ENCODE measurements around the gene NRP1.
"Not testable (repeated sequence)": the region's sequence is repeated elsewhere in the genome, so short reads cannot be mapped to it uniquely, and the experiment has no call there.

NRP1 gene

GRCh38 chr10:33154590-33154989 is 179.9 kb downstream of the NRP1 start:
- no peak for DNase-seq (ENCODE audit: extremely low read depth in 1 of 2, low read depth in 1 of 2)

- DNase-seq (ENCODE audit: extremely low read depth in 1 of 2, low read depth in 1 of 2) = no peak
Measured at GRCh38 chr10:33153968-33154327, 180.5 kb downstream of the NRP1 start.

- DNase-seq (ENCODE audit: extremely low read depth in 1 of 2, low read depth in 1 of 2) = no peak
Measured at GRCh38 chr10:33153251-33153967, 181.1 kb downstream of the NRP1 start.

DNA sequence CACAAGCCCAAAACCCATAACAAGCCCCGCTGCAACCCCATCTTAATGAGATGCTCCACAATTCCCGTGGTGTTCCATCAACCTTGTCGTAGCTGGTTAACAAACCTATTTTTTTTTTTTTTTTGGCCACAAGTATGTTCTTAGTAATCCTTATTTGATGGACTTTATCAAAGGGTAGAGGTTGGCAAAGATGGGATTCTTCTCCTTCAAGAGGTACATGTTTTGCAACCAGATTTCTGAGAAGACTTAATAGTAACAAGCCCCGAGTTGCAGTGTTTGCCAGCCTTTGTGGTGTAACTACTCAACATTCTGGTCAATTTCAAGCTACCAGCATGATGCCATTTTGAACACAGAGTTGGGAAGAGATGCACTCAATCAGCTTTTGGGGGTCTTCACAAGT is 181.7 kb downstream of the NRP1 start:
- DNase-seq (ENCODE audit: extremely low read depth in 1 of 2, low read depth in 1 of 2) = no peak

GRCh38 chr10:33152146-33152545 is 182.3 kb downstream of the NRP1 start:
- DNase-seq (ENCODE audit: extremely low read depth in 1 of 2, low read depth in 1 of 2) = no peak

DNA sequence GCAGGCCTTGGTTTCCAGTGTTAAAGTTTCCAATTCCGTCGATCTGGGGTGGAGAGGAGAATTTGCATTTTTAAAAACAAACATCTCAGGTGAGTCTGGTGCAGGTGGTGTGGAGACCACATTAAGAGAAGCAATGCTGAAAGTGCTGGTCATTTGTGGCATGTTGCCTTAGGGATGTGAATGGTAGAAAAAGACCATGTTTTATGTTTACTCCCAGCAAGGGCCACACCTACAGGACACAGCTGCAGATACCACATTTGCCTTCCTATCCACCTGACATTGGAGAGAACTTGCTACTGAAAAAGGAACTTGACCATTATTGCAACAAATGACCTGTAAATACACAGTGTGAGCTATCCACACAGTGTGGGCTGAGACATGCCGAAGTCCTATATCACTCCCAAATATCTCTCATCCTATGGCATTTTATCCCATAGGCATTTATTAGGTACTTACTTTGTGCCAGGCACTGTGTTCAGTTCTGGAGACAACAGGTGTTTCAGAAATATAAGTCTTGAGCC is 183.1 kb downstream of the NRP1 start:
- no peak for DNase-seq (ENCODE audit: extremely low read depth in 1 of 2, low read depth in 1 of 2)

DNA sequence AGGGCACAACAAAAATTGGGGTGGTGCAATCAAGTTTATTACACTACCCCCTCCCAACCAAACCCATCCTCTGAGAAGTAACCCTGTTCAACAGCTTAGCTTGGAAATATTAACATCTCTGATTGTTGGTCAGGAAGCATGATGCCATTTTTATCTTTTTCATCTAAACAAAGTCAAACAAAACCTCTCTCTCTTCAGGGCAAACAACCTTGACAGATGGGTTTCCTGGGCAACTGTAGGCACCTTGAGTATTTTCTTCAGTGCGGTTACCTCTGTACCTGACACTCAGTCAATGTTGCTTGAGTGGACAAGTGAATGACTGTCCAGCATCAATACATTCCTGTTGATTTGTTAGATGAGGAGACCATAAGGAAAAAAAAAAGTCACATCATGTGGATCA is 183.6 kb downstream of the NRP1 start:
- DNase-seq (ENCODE audit: extremely low read depth in 1 of 2, low read depth in 1 of 2) = no peak

DNA sequence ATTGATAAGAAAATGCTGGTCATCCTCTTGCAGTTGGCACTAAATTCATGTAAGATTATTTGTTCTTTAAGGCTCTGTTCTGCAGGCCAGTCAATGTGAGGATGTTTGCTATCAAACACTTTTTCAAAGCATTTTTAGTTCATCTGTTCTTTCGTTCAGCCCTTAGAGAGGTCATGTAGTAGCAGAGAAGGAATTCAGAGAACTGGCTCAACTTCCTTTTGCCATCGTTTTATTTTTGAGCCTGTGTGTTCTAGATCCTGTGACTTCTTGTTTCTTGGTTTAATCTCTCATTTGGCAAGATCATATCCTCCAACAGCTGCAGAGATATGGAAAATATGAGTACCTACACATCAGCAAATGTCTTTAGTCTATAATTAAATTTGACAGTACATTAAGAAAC is 184.3 kb downstream of the NRP1 start:
- DNase-seq (ENCODE audit: extremely low read depth in 1 of 2, low read depth in 1 of 2) = no peak

GRCh38 chr10:33147013-33147310 is 187.5 kb downstream of the NRP1 start:
- DNase-seq (ENCODE audit: extremely low read depth in 1 of 2, low read depth in 1 of 2) = no peak

GRCh38 chr10:33146189-33147012 is 188.1 kb downstream of the NRP1 start:
- DNase-seq (ENCODE audit: extremely low read depth in 1 of 2, low read depth in 1 of 2) = no peak

DNA sequence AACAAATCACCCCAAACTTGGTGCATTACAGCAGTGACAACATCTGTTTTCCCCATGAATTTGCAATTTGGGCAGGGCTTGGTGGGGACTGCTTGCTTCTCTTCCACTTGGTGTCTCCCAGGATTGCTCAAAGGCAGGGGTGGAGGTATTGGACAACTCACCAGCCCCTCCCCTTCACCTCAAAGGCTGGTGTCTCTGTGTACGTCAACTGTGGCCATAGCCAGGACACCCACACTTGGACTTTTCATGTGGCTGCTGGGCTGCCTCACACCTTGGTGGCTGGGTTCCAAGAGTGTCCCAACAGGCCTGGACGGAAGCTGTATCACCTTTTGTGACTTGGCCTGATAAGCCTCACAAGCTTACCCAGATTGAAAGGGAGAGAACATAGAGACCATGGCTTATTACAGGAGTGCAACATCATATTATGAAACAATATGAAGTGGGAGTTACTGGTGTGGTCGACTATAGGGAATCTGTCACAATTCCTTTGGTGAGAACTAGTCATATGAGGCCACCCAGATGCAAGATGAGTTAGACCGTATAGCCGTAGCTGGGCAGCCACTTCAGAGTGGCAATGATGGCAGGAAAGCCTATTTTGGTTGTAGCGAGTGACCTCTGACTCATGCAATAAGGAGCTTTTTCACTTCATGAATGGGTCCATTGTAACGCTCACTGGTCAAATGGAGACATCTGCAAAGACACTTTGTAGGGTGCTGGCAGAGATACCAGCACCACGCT is 188.8 kb downstream of the NRP1 start:
- DNase-seq (ENCODE audit: extremely low read depth in 1 of 2, low read depth in 1 of 2) = no peak

DNA sequence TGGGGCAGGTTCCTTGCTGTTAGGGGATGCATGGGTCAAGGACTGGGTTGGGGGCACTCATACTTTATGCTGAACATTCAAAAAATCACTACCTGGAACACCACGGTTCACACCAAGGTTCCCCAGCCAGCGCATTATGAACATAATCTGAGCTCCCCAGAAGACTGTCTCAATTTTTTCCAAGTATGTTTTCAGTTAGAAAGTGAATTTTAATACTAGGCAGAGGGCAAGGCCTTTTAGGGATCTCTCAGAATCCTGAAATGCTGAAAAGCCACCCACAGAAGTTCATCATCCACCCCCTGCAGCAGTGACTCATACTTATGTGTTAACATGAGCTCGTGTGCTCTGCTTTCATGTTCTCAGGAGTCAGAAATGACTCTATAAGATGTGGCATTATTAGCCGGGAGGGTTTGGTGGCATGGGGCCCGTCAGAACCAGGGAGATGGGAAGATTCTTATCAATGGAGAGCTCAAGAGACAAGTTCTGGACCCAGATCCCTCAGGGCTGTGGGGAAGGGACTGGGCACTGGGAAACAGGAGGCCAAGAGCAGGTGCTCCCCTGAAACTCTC is 191.2 kb downstream of the NRP1 start:
- no peak for DNase-seq (ENCODE audit: extremely low read depth in 1 of 2, low read depth in 1 of 2)

DNA sequence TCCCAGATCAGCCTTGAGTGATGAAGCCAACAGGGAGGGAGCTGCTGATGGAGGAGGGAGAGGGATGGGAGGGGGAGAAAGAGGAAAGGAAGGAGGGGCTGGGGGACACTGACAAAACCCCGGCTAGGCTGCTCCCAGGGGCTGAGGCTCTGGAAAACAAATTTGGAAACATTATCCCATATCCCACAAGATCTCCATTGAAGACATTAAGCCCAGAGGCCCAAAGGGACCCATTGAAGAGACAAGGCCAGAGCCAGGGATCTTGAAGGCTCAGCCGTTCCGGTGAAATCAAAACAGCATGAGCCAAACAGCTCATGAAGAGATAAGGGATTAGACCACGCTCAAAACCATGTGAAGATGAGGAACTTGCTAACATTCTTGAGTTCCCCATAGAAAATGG is 192.2 kb downstream of the NRP1 start:
- no peak for DNase-seq (ENCODE audit: extremely low read depth in 1 of 2, low read depth in 1 of 2)

- DNase-seq (ENCODE audit: extremely low read depth in 1 of 2, low read depth in 1 of 2) = no peak
Measured at GRCh38 chr10:33141251-33141650, 193.2 kb downstream of the NRP1 start.

GRCh38 chr10:33139181-33139646 is 195.3 kb downstream of the NRP1 start:
- DNase-seq (ENCODE audit: extremely low read depth in 1 of 2, low read depth in 1 of 2) = peak in 1 of 2 donors; percentile 53

GRCh38 chr10:33138686-33139085 is 195.8 kb downstream of the NRP1 start:
- not testable (repeated sequence) for DNase-seq (ENCODE audit: extremely low read depth in 1 of 2, low read depth in 1 of 2)

GRCh38 chr10:33137356-33138005 is 197.0 kb downstream of the NRP1 start:
- no peak for DNase-seq (ENCODE audit: extremely low read depth in 1 of 2, low read depth in 1 of 2)

DNA sequence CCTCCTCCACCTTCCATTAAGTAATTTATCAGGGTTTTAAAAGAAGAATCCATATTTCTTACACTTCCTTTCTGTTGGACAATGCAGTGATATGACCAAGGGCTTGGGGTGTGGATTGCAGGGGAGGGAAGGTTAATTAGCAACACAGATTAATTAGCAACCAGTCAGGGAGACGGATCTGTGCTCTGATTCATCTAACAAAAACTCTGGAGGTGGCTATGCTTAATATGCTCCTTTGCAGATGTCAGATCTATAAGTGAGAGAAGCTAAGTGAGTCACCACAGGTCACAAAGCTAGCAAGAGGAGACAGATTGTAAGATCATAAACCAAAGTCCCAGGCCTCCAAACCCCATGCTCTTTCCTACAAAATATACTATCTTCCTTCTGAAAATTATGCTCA is 197.7 kb downstream of the NRP1 start:
- DNase-seq (ENCODE audit: extremely low read depth in 1 of 2, low read depth in 1 of 2) = no peak

- no peak for DNase-seq (ENCODE audit: extremely low read depth in 1 of 2, low read depth in 1 of 2)
Measured at GRCh38 chr10:33136271-33136670, 198.2 kb downstream of the NRP1 start.

- peak in 1 of 2 donors; percentile 51 for DNase-seq (ENCODE audit: extremely low read depth in 1 of 2, low read depth in 1 of 2)
Measured at GRCh38 chr10:33134011-33134751, 200.3 kb downstream of the NRP1 start.
